GM18868 (cell line): Measurements from ENCODE around the gene TSPAN5.
"Not testable (repeated sequence)": the region's sequence is repeated elsewhere in the genome, so short reads cannot be mapped to it uniquely, and the experiment has no call there.

Experiments
- ATAC-seq: cut with Tn5 transposase; IDR thresholded peaks from one replicate; pipeline ENCODE4 v1.9.1; 2021; ENCODE audit warnings: mild to moderate bottlenecking, moderate library complexity; ENCODE audit not compliant: unreplicated experiment

TSPAN5 gene

GRCh38 chr4:98558471-98559169, 99.8 kb downstream of the TSPAN5 start:
- ATAC-seq: no peak

- no peak for ATAC-seq
These were observed 101.1 kb downstream of the TSPAN5 start for GRCh38 chr4:98557194-98557892.

- ATAC-seq: no peak
These were observed 102.0 kb downstream of the TSPAN5 start for GRCh38 chr4:98556451-98556850.

DNA sequence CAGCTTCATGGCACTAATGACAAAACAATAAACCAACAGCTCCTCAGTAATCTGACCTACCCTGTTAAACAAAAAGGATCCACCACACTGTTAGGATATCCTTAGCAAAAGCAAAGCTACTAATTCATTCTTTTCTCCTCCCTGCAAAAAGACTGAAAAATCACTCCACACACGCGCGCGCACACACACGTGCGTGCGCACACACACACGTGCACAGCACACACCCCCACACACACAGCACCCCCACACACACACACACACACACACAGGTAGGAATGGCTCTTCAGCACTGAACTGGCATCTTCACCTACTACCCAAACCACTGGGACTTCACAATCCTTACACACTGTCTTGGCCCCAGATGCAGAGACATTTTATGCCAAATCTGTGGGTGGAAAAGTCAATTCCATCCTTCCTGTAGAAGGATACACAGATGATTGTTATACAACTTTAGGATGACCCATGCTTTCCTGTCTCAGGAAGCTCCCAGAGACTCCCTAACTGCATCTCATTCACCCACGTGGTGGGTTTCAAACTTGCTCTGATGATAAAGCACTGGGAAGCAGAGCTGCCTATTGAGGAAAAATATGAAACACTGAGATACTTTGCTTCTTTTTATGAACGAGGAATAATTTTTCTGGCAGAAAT, 102.5 kb downstream of the TSPAN5 start:
- ATAC-seq: no peak

- ATAC-seq: no peak
These were observed 111.4 kb downstream of the TSPAN5 start for GRCh38 chr4:98546910-98547594.

DNA sequence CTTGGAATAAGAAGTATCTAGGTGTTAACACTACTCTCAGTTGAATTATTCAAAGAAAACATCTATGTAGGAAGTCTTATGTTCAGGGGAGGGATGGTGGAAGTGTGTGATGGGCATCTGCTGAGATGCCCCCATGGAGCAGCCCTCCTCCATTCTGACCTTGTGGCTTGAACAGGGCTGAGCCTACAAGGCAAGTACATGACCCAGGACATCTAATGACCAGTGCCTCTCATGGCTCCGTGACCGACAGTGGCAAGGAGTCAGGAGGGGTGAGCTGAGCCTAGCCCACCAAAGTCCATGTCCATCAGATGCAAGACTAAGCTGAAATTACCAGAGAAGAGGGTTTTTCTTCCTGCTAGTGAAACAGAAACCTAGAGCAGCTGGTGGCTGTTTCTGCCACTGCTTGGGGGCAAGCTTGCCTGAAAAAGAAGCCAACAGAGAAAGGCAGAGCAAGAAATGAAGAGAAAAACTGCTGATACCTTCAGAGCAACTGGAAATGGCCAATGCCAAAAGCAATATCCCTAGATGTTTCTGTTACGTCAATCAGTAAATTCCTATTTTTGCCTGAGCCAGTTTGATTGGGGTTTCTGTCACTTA, 113.5 kb downstream of the TSPAN5 start:
- no peak for ATAC-seq

- no peak for ATAC-seq
These were observed 114.1 kb downstream of the TSPAN5 start for GRCh38 chr4:98544141-98544817.

DNA sequence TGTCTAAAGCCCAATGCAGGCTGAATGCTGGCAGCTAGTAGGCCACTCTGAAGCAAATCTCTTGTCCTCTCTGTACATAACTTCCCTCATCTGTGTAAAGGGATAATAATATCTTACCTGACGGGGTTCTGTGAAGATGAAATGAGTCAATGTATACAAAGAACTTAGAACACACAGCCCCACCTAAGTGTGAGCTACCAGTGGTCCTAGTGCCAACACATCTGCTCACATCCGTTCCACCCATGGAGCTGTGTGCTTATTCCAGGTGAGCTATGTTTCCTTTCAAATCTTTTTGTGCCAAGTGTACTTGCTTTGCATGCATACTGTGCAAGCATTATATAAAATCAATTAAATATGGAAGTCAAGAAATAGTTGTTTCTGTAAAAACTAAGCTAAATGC, 116.4 kb downstream of the TSPAN5 start:
- ATAC-seq: no peak

DNA sequence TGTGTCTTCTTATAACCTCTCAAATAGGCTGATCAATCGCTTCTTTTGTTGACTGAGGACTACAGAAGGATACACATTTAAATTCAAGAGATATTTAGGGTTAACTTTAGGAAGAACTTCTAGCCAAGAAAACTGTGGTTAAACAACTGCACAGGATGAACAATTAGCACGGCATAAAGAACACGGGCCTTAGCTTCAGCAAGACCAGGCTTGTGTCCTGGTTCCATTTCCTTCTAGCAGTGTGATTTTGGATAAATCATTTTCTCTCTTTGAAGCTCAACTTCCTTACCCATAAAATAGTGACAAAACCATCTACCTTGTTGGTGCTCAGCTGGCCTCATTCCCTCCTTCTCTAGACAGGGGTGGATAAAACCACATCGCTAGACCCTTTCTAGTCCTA, 117.6 kb downstream of the TSPAN5 start:
- no peak for ATAC-seq

DNA sequence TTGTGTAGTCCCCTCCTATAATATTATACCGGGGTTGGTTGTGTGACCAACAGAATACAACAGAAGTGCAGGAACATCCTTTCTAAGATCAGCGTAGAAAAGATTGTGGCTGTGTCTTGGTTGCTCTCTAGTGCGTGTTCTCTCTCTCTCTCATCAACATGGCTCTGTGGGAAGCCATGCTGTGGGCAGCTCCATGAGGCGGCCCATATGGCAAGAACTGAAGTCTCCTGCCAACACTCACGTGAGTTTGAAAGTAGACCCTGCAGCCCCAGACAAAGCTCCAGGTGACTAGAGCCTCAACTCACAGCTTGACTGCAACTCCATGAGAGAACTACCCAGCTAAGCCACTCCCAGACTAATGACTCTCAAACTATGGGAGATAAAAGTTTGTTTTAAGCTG, 118.7 kb downstream of the TSPAN5 start:
- ATAC-seq: no peak

DNA sequence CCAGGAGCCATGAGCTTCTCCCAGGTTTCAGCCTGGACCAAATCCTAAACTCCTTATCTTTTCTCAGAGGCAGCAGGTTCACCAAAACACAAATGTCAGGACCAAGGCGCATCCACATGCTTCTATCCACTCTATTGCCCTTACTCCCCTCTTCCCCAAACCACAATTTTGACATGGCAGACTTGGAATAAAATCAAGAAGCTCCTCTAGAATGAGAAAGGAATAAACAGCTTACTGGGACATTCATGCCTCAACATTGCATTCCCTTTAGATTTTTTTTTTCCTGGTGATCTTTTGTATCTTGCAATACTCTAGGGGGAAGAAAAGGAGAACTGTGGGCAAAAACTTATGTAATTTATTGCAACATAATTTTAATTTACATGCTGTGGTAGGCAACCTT, 119.1 kb downstream of the TSPAN5 start:
- ATAC-seq: no peak

DNA sequence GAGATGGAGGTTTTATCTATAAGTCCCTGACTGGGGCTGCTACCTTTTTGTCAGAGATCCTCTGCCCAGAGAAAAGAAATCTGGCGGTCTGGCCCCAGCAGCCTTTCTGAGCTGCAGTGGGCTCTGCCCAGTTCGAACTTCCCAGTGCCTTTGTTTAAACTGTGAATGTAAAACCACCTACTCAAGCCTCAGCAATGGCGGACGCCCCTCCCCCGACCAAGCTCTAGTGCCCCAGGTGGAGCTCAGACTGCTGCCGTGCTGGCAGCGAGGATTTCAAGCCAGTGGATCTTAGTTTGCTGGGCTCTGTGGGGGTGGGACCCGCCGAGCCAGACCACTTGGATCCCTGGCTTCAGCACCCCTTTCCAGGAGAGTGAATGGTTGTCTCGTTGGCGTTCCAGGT, 121.8 kb downstream of the TSPAN5 start:
- no peak for ATAC-seq

DNA sequence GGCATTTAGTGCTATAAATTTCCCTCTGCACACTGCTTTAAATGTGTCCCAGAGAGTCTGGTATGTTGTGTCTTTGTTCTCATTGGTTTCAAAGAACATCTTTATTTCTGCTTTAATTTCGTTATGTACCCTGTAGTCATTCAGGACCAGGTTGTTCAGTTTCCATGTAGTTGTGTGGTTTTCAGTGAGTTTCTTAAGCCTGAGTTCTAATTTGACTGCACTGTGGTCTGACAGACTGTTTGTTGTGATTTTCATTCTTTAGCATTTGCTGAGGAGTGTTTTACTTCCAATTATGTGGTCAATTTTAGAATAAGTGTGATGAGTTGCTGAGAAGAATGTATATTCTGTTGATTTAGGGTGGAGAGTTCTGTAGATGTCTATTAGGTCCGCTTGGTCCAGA, 124.3 kb downstream of the TSPAN5 start:
- not testable (repeated sequence) for ATAC-seq

DNA sequence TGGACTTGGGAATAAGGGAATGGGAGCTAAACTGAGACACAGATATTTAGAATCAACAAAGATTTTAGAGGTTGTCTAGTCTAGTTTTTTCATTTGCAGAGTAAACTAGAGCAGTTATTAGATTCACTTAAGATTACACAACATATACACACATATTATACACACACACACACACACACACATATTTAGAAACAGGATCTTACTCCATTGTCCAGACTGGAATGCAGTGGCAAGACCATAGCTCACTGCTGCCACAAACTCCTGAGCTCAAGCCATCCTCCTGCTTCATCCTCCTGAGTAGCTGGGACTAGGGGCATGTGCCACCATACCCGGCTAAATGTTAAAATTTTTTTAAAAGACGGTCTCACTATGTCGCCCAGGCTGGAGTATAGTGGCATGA, 127.8 kb downstream of the TSPAN5 start:
- ATAC-seq: no peak

- no peak for ATAC-seq
These were observed 128.3 kb downstream of the TSPAN5 start for GRCh38 chr4:98529970-98530569.

GRCh38 chr4:98528882-98529281, 129.5 kb downstream of the TSPAN5 start:
- no peak for ATAC-seq

DNA sequence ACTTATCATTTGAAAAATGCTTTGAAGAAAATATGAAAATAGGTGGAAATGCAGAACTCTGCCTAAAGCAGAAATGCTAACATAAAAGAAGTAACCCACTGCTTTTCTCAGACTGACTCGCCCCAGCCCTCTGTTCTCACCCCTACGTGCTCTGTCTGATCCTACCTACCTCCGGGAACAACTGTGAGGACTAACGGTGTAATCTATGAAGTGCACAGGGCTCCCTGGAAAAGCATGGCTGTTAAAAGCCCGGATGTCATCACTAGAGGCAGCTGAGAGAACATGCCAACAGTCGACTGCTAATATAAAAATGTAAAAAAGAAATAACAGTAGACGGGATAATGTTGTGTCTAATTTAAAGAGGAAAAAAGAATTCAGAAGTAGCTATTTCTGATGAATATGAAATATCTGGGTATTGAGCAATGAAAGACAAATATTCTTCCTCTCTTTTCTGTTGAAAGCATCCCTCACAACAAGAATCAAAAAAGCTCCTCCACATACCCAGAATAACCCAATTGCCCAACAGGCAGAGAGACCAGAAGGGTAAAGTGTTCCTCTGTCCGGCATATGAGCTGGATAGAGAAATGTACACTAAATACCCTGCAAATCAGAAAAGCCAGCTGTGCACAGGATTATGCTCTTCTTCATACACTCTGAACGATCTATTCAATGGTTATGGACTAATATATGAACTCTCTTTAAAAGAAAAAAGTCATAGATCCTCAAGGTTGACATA, 130.7 kb downstream of the TSPAN5 start:
- ATAC-seq: no peak

DNA sequence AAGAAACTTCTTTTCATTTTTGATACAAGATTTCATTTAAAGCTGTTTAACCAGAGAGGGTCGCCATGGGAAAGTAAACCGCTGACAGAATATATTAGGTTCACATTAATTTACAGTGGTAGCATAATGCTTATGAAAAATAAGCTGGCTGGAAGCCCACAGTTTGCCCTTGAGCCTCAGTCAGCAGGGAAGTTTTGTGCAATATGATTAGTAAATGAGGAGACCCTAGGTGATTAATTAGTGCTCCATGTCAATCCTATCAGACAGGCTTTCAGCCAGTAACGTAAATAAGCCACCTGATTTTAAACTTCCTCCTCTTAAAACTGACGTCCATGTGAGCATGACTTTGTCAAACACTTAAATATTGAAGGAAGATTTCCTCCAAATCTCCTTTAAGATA, 134.2 kb downstream of the TSPAN5 start:
- no peak for ATAC-seq

DNA sequence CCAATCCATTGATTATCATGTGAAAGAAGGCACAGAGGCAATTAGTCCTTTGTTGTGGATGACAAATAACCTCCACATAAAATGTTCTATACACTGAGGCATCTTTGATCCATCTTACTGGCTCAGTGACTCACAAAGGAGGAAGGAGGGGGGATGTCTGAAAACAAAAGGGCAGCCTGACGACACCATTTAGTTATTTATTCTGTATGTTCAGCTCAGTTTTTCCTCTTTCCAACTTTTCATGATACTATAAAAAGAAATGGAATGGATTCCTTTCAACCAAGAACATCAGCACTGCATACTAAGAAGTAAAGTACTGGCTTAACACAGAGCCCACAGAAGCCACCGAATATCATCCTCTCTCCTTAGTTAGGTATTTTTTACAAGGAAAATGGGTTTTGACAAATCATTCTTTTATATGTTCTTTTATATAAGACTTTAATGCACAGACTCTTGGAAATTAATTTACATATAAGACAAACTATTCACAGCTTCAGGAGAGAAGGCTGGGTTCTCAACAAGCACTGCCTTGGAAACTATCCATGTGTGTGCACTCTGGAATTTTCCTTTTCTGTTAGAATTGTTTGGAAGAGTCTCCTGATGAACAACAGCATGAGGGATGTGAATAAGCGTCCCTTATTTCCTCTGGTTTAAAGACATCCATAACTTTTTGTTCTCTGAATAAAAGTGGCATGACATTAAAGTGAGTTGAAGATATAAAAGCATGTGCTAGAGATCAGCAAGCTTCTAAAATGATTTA, 135.6 kb downstream of the TSPAN5 start:
- no peak for ATAC-seq
